Endothelial cell of umbilical vein (primary cell): ENCODE results near the gene A1BG.

Experiments
- EZH2 ChIP-seq: IDR thresholded peaks from 2 replicates; pipeline ENCODE4 v1.6.1; 2012; ENCODE audit warnings: borderline replicate concordance, low read depth, mild to moderate bottlenecking, moderate library complexity, low read length, inconsistent platforms; ENCODE audit not compliant: severe bottlenecking
- FOS ChIP-seq: IDR thresholded peaks from 2 replicates; pipeline ENCODE4 v1.6.1; 2011; ENCODE audit warnings: mild to moderate bottlenecking, low read length, moderate library complexity, borderline replicate concordance; ENCODE audit not compliant: insufficient read depth
- GATA2 ChIP-seq: IDR thresholded peaks from 2 replicates; pipeline ENCODE4 v1.7.0; 2011; ENCODE audit warnings: low read depth, mild to moderate bottlenecking, moderate library complexity, mixed read lengths, low read length; ENCODE audit not compliant: insufficient read length, insufficient read depth
- JUN ChIP-seq: IDR thresholded peaks from 2 replicates; pipeline ENCODE4 v1.6.1; 2011; ENCODE audit warnings: borderline replicate concordance, low read depth; ENCODE audit not compliant: insufficient read length, insufficient read depth
- MYC ChIP-seq: IDR thresholded peaks from one replicate; pipeline ENCODE4 v1.6.1; 2011; ENCODE audit warnings: mild to moderate bottlenecking, low read depth, low read length
- POLR2A ChIP-seq: IDR thresholded peaks from 2 replicates; pipeline ENCODE4 v1.6.1; 2012; ENCODE audit warnings: low read depth, mild to moderate bottlenecking, control low read depth, low read length
- POLR2AphosphoS5 ChIP-seq: IDR thresholded peaks from 2 replicates; pipeline ENCODE4 v1.6.1; 2012; ENCODE audit warnings: low read depth, mild to moderate bottlenecking, control low read depth, low read length, moderate library complexity; ENCODE audit not compliant: insufficient read depth
- TF ChIP-seq, protein P1 (sequence below), 2 donors: IDR thresholded peaks; 1 replicate in 1 of 2; 2 replicates in 1 of 2; pipeline ENCODE4 v1.5.1; 2011; ENCODE audit warnings: low read length in 2 of 2, mild to moderate bottlenecking in 2 of 2, moderate library complexity in 2 of 2, control low read depth in 1 of 2, inconsistent platforms in 1 of 2, low read depth in 1 of 2; ENCODE audit not compliant: insufficient read depth in 1 of 2; ENCODE audit errors: extremely low read depth in 1 of 2
- TF ChIP-seq, protein P2 (sequence below): IDR thresholded peaks from 2 replicates; pipeline ENCODE4 v1.6.1; 2011; ENCODE audit not compliant: insufficient read depth, insufficient read length

DNA sequence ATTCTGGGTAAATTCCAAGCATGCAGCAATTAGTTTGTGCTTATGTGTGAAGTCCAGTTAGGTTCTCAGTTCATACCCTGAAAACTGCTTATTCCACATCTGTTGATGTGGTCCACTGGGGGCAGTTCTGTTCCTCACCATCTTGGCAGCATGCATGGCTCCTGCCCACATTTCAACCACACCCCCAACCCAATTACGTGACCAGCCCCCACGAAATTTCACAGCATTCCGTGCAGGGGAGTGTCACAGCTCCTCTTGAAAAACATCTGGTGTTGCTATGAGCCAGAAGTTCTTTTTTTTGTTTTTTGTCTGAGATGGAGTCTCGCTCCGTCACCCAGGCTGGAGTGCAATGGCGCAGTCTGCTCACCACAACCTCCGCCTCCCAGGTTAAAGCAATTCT lies 57.2 kb downstream of the A1BG start:
- TF ChIP-seq, protein P1, sequence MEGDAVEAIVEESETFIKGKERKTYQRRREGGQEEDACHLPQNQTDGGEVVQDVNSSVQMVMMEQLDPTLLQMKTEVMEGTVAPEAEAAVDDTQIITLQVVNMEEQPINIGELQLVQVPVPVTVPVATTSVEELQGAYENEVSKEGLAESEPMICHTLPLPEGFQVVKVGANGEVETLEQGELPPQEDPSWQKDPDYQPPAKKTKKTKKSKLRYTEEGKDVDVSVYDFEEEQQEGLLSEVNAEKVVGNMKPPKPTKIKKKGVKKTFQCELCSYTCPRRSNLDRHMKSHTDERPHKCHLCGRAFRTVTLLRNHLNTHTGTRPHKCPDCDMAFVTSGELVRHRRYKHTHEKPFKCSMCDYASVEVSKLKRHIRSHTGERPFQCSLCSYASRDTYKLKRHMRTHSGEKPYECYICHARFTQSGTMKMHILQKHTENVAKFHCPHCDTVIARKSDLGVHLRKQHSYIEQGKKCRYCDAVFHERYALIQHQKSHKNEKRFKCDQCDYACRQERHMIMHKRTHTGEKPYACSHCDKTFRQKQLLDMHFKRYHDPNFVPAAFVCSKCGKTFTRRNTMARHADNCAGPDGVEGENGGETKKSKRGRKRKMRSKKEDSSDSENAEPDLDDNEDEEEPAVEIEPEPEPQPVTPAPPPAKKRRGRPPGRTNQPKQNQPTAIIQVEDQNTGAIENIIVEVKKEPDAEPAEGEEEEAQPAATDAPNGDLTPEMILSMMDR (IDR thresholded peaks at IDR 0.05; ENCODE audit: extremely low read depth in 1 of 2, insufficient read depth in 1 of 2, low read depth in 1 of 2, low read length in 2 of 2) = no peak
- TF ChIP-seq EZH2 = no peak
- TF ChIP-seq POLR2A = no peak
- TF ChIP-seq GATA2 = no peak
- TF ChIP-seq POLR2AphosphoS5 = no peak
- TF ChIP-seq JUN = no peak
- no peak for TF ChIP-seq MYC
- no peak for TF ChIP-seq FOS
- TF ChIP-seq, protein P2, sequence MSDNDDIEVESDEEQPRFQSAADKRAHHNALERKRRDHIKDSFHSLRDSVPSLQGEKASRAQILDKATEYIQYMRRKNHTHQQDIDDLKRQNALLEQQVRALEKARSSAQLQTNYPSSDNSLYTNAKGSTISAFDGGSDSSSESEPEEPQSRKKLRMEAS = no peak
